A549 (cell line): ENCODE results near the gene MEOX1.

Experiments used
- CTCF ChIP-seq: fragments of >200 bp; sonication (Bioruptor Twin); formaldehyde crosslinking; IDR thresholded peaks from 3 replicates; pipeline ENCODE4 v1.5.1; 2016
- RARB ChIP-seq: fragments of 250-450 bp; sonication (Bioruptor Pico); IDR thresholded peaks from 2 replicates; pipeline ENCODE4 v1.8.0; 2021; ENCODE audit warnings: mild to moderate bottlenecking, moderate library complexity

- no peak for TF ChIP-seq CTCF
- no peak for TF ChIP-seq RARB
These were observed 767 bp downstream of the MEOX1 start for GRCh38 chr17:43660816-43661493.
